Stimulated activated CD4-positive, alpha-beta T cell treated with anti-CD3 and anti-CD28 coated beads, Interleukin-15, amount 100 ng/mL, for 24 hours (primary cell): ENCODE measurements around the gene TLL2.

ENCODE experiments used
- DNase-seq: peaks from one replicate; pipeline ENCODE4 v3.0.0-alpha.2; 2020

The TLL2 gene

DNA sequence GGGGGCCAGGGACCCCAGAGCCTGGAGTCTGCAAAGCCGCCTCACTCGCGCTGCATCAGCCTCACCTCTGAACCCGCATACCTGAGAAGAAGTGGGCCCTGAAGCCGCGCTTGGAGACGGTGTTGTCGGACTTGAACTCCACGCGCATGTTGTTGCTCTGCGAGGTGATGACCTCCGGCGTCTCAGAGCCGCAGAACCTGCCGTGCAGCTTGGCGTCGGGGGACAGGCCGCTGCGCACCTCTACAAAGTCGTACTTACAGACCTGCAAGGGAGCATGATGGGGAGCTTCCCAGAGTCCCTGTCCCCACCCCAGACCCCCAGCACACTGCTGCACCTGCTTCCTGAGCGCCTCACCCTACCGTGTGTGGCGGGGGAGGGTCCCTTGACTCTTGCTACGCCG, 129.2 kb downstream of the TLL2 start:
- no peak for DNase-seq

DNA sequence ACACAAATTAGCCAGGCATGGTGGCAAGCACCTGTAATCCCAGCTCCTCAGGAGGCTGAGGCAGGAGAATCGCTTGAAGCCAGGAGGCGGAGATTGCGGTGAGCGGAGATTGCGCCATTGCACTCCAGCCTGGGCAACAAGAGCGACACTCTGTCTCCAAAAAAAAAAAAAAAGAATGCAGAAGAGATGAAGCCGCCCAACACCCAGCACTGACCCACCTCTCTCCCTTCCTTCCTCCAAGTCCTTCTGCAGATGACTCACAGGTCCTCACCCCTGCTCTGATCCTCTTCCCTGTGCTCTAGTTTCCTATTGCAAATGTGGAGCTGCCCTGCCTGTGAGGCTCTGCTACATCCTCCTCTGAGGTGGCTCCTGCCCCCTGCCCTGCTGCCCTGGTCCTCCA, 132.9 kb downstream of the TLL2 start:
- no peak for DNase-seq

DNA sequence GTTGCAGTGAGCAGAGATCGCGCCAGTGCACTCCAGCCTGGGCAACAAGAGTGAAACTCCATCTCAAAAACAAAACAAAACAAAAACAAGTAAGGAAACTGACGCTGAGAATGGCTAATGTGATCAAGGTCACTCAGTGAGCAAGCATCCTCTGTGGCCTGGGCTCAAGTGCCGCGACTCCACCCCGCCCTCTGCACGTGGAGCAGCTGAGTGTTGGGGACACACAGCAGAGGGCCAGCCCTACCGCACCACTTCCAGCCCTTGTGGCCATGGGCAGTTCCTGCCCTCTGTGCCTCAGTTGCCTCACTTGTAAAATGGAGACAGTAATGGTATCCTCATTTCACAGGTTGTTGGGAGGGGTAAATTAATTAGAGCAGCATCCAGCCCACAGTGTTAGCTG, 134.0 kb downstream of the TLL2 start:
- DNase-seq, result no peak

DNA sequence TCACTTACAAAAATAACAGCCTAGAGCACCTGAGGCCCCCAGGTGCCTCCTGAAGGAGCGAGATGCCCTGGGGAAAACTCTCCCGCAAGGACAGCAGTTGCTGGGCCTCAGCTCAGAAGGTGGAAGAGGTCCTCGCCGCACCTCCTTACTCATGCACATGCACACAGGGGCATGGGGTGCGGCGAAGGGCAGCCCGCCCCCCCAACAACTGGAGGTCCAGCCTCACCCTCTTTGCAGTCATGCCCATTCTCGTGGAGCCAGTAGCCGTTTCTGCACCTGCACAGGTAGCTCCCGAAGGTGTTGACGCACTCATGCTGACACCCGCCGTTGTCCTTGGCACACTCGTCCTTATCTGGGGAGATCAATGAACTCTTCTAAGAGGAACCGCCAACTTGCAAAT, 135.0 kb downstream of the TLL2 start:
- DNase-seq, result no peak

DNA sequence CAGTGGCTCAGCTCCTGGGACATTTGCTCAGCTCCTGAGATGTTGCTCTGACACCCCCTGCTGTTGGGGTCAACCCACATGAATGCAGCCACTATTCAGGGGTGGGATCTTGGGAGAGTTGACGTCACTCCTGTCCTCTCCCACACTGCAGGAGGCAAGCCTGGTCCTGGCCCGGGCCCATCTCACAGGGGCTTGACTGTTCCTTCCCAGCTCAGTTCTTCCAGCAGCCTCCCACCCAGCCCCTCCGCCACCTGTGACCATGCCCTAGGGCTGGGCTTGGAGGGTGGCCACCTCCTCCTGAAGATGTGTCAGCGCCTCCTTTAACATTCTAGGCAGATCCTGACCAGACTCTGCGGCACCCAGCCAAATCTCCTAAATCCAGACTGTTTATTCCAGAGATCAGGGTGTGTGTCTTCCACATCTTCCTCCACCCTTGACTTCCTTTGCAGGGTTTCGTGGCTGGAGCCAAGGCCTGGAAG, 135.9 kb downstream of the TLL2 start:
- DNase-seq, result no peak

DNA sequence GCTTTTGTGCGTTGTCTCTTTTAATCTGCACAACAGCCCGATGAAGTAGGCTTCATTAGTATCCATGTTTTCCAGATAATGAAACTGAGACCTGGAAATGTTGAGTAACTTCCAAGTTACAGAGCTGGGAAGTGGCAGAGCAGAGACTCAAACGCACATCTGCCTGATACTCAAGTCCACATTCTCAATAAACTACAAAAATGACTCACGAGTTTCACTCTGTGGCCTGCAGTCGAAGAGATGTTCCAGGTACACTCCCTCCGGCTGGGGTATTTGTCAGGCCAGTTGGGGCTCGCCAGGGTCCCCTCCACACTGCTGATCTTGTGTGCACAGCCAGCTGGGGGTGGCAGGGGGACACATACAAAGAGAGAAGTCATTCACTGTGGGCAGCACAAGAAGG, 137.2 kb downstream of the TLL2 start:
- DNase-seq, result no peak

DNA sequence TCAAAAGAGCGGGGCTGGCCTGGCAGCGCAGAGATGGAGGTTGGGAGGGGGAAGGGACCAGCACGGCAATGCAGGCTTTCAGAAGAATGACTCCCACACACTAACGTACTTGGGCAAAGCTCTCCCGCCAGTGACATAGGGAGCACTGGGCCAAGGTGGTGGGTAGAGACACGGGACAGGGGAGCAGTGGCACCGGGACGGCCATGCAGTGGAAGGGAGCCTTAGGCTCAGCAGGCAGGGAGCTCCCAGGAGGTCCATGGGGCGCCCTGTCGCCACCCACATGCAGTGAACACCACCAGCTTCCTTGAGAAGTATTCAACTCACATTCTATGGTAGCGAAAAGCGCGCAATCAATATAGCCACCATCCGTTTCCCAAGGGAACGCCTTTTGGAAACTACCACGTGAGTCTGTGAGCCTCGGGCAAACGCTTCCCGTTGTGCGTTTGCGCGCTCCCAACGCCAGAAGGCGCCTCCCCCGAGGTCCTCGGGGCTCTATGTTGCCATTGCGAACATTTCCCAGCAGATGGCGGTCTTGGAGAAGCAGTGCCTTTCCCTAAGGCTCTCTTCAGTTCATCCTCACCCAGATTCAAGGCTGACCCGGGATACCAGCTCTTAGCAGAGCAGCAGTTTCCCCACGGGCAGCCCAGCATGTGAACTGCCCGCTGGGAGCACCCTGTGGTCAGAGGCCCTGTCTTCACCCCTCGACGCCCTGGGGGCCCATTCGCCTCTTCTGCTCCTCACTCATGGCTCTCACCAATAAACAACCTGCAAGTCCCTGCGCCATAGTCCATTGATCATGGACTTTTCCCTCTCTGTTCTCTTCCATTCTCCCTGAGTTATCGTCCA, 138.5 kb downstream of the TLL2 start:
- peak; percentile 86 for DNase-seq

DNA sequence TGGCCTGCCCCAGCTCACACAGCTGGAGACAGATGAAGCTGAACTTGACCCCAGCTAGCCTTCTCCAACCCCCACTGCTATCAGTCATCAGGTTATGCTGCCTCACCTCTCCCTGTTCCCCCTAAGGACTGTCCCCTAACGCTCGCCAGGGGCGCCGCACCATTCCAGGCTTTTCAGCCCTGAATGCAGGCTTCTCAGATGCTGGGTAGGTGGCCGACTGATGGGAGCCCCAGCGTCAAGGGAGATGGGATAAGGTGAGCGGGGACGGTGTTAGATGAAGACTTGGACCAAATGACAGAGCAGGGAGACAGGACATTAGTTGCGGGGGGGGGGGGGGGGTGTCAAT, 139.1 kb downstream of the TLL2 start:
- DNase-seq, result no peak

DNA sequence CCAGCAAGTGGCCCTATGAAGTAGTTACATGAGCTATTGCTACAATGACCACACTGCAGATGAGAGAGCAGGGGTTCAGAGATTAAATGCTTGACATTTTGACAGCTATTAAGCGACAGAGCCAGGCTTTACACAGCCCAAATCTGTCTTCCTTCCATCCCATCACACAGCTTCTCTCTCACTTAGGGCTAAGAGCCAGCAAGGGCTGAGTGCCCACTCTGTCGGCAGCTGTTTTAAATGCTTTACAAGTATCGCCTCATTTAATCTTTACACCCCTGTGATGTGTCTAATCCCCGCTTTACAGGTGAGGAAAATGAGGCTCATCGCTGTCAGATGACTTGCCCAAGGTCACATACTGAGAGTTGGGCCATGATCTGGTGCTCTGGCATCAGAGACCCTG, 139.7 kb downstream of the TLL2 start:
- no peak for DNase-seq

DNA sequence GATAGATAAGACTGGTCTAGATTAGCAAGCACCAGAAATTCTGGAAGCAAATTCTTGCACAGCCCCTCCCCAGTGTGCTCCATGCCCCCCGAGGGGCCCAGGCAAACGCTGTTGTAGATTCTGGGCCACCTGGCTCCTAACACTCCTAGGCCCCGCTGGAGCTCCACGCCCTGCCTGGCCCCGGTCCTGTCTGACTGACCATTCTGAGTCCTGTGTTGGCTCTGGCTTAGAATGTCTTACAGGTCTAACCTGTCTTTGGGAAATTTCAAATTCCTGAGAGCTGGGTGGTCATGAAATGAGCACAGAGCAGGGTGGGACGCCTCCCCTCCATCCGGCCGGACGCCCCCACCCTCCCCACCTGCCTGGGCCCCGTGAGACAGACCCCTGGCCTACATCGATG, 142.4 kb downstream of the TLL2 start:
- no peak for DNase-seq

DNA sequence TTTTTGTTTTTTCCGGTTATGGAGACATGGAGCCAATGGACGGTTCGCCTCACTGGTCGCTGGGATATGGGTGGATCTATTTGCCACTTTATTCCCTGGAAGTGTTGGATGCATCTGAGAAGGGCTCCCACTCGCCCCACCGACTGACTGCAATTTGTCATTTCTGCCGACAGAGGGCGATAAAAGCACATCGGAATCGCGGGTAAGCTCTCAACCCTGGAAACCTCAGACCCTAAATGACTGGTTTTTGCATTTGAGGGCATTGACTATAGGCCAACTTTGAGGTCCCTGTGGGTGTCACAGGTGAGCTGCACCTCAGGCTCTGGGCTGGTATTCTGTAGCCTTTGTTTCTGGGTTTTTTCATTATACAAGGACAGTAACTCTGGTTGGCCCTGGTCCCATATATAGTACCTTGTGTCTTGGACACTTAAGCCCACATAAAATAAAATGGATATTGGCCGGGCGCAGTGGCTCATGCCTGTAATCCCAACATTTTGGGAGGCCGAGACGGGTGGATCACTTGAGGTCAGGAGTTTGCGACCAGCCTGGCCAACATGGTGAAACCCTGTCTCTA, 143.1 kb downstream of the TLL2 start:
- peak; percentile 59 for DNase-seq

DNA sequence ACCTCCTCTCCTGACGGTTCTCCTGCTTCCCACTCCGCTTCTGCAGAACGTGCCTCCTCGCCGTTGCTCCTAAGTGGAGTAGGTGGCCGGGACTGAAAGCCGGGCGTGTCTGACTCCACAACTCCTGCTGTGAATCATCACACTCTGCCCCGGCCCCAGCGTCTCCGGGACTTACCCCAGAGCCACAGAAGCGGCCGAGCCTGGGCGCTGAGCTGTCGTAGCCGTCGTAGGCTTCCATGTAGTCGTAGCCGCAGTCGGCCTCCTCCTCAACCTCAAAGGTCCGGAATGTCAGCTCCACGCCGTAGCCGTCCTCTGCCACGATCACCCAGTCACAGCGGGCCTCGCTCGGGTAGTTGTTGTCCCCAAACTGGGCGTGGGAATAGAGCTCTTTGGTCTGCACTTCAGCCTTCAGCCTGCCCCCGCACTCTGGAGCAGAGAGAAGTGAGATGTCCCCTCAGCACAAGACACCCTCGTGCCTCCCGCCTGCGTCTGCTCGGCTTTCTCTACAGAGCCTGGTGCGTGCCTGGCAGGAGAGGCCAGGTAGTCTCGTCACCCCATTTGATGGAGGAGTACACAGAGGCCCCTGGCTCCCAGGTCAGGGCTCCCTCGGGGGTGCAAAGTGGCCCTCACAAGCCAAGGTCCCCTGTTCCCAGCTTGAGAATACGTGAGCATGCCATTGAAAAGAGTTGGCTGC, 143.7 kb downstream of the TLL2 start:
- no peak for DNase-seq

DNA sequence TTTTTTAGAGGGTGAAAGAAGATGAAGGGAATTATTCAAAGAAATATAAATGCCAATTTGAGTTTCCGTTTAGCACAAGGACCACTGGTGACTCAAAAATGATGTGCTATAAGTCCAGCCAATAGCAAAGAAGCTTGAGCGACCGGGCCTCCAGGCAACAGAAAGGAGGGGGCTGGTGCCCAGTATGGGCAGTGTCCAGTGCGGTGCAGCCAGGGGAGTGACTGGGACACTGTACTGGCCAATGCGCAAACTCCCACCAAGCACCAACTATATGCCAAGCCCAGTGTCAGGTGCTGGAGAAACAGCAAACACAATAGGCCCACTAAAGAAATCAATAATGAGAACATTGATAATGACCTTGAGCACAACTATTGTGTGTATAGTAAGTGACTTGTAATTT, 144.8 kb downstream of the TLL2 start:
- no peak for DNase-seq

DNA sequence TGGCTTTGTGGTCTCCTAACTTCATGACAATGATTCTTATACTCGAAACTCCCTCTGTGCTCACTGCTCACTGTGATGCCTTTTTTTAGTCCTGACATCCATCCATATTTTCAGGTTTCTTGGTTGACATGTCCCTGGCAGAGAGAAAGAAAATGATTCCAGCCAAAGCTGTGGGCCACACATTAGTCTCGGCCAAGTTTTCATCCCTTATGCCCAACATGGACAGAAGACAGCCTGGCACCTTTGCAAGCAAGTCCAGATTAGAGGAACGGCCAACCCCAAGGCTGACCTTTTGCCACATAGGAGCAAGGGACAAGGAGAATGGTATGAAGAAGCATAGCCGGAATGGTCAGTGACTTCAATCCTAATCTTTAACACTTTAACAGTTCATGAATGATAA, 146.3 kb downstream of the TLL2 start:
- no peak for DNase-seq

DNA sequence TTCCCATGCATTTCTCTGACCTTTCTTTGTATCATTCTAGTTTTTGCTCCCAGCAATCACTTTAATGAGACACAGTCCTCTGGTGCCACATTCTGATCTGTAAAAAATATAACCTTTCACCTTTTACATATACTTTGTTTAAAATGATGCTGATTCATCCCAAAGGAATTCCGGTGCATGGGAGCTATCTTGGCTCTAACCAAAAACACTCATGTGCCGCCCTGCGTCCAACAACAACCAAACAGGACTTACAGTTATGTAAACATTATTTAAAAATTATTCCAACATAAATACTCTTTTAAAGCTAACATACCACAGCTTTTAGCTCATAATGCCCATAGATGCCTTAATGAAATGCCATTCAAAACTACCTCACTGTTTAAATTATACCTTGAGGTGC, 147.2 kb downstream of the TLL2 start:
- no peak for DNase-seq

DNA sequence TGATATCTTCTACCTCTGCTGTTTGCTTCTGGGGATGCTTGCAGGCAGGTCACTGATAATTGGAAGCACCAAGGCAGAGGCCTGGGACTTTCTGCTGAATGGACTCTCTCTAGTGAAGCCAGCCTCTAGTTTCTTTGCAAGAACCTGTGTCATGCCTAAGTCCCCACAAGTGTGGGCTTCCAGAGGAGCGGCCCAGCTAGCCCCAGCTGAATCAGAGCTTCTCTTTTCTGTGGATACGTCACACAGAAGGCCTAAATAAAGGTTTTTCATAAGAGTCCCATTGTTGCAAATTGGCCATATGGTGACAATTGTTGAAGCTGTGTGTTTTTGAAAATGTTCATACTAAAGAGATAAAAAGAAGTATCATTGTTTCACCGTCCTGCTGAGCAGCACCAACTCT, 148.2 kb downstream of the TLL2 start:
- no peak for DNase-seq

DNA sequence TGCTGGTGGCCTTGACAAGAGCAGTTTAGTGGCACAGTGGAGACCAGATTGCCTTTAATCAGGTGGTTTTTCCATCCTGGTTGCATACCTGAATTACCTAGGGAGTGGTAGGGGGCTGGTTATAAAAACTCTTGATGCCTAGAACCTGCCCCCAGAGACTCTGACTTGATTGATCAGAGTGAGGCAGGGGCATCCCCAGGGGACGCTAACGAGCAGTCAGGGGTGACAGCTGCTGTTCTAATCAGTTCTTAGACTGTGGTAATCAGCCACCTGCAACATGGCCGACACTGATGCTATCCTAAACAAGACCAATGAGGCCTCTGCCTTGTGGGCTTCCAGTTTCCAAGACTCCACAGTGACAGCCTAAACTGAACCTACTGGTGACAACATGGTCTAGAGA, 153.0 kb downstream of the TLL2 start:
- no peak for DNase-seq

DNA sequence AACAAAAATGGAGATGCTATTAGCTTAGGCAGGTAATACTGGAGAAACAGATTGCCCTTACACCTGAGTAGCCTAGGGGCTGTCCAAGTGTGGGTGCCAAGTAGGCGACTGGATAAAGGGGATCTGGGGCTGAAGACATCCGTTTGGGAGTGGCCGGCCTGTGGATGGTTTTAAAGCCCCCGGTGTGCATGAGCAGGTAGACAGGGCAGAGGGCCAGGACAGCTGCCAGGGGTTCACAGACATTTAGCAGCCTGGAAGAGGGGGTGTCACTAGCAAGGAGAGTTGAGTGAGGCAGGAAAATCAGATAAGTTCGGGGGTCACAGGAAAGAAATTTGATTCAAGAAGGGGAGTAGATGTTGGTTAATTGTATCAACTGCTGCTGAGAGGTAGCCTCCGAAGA, 153.4 kb downstream of the TLL2 start:
- DNase-seq, result no peak

DNA sequence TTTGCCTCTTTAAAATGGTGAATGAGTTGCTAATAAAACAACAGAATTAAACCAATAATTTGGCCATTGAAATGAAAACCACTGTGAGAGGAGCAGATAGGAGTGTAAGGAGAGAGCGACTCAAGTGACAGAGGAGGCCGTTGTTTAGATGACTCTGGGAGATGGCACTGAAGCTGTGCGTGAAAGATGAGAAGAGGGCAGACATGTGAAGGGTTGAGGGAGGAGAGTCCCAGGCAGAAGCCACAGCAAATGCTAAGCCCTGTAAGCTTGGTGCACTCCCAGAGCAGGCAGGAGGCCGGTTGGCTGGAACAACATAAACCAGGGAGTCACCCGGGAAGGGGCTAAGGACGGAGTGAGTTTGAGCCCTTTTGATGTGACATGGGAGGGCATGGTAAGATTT, 154.1 kb downstream of the TLL2 start:
- no peak for DNase-seq

DNA sequence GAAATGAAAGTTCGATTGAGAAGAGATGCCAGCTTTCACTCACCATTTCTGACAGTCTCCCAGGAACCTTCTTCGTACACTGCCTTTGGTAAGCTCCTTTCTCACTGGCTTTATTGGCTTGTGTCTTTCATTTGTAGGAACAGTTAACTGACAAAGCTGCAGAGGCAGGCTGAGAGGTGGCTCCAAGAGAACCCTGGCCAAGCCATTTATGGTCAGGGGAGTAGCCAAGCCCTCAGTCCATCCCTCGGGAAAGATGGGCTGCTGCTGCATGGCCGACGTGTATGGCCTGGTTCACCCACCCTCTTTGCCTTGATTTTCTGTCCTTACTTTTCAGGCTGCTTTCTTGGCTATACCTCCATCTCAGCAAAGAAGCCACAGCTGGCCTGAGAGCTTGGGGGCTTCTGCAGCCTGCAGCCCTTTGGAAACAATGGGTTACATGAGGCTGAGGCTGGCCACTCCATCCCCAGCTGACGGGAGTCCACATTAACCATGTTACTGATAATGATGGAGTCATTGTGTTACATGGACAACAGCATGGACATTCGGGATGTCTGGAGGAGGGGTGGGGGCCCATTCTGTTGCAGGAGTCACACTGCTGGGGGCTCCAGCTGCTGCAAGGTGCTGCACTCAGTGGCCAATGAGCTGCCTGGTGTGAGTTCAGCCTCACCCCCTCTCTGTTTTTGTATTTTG, 154.7 kb downstream of the TLL2 start, which contains the start of gene OPALIN:
OPALIN (minus strand) TSS at position 152 of the 690 bp plus-strand sequence; CDS start at position 46, 106 bp downstream.
- DNase-seq, result no peak

DNA sequence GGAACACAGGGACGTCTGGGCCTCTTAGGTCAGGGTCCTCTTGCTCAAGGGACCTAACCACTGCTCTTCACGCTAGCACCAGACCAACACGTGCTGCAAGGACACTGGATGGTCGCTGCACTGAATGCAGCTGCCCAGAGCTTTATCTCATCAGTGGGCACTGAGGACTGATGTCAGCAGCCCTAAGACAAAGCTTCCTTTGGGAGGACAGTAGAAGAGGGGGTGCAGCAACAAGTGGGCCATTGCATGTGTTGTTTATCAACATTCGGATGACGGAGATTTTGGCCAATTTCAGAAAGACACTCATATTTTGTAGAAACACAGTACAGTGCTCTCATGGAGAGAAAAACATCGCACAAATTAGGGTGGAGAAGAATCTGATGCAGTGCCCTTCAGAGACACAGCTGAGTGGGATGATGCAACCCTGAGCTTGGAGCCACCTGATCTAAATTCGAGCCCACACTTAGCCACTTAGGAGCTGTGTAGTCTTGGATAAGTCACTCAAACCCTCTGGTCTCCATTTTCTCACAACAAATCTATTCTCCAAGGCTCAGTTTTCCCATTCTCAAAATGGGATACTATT, 156.6 kb downstream of the TLL2 start:
- DNase-seq, result no peak

DNA sequence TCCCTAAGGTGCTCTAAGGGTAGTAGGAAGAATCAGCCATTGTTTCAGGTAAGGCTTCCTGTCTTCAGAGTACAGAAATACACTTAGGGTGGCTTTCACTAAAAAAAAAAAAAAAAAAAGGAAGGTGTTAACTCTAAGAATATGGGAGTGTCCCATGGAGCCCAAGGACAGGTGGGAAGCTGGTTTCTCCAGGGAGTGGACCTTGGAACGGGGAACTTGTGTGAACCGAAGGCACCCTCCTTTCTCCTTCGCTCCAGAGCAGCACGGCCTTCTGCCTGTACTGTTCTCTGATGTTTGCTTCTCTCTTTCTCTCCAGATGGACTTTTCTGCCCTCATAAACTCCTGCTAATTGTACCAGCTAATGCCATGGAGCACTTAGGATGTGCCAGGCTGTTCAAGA, 161.1 kb downstream of the TLL2 start:
- no peak for DNase-seq

DNA sequence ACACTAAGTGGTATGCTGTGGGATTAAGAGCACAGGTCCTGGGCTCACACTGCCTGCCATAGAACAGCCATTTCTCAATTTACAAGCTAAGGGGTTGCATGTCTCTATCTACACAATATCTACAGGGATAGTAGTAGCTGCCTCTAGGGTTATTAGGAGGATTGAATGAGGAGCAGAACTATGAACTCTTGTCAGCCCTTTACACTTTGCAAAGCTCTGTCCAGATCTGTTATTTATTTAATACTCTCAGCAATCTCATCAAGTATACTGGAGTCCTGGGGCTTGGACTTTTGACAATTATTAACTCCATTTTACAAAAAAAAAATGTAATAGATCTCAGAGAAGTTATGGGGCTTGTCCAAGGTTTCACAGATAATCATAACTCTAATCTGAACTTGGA, 161.7 kb downstream of the TLL2 start:
- DNase-seq, result no peak
